ENCODE measurements around the gene YAF2. TPM values are rescaled to one million over a fixed set of nuclear protein-coding genes. Genes with fewer than 3 reads are reported as not detected.

YAF2 gene
- total RNA-seq, result 14.3 TPM

DNA sequence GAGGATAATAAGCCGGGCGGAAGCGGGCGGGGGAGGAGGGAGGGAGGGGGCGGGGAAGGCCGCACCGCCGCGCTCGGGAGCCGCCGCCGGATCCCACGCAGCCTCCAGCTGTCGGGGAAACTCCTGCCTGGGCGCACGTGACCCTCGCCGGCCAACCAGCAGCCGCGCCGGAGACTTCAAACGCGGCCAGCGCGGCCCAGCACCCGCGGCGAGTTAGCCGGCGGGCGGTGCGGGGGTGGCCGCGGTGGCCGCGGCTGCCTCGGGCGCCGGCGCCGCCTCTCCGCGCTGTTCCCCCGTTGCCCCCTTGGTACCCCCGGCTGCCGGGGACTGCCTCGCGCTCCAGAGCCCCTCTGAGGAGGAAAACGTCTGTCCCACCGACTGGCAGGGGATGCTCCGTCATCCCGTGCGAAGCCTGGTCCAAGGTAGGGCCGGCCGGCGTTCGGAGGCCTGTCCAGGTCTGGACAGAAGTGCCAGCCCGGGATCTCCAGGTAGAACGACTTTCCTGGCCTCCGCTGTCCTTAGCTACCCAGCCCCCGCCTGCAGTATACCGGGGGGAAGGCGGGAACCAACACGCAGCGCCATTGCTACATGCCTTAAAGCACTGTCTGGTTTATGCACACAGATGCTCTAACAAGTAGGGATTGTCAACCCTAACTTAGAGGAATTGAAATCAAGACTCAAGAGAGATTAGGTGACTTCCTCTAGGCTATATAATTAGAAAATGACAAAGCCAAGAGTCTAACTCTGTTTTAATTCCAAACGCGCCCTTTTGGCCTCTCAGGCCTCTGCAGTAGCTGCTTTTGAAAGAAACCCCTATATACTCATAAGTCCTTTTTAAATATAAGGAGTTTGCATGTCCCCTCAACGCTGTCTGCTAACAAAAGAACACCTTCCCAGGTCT lies at the start of gene YAF2:
YAF2 (minus strand) TSS at position 9 of the 901 bp plus-strand sequence. CDS start 68 bp downstream, outside the sequence.
- peak; percentile 81 for DNase-seq

- no peak for DNase-seq
Observed at GRCh38 chr12:42286741-42287140, 48.7 kb upstream of the YAF2 start.

DNA sequence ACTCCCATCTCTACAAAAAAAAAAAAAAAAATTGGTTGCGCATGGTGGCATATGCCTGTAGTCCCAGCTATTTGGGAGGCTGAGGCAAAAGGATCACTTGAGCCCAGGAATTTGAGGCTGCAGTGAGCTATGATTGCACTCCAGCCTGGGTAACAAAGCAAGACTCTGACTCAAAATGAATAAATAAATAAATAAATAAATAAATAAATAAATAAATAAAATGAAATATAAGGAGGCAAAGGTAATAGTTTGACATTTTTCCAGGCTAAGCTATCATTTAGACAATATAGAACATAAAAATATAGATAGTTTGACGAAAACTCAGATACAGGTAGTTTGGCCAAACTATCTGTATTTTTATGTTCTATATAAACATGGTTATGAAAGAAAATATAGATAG lies 47.4 kb upstream of the YAF2 start:
- no peak for DNase-seq

DNA sequence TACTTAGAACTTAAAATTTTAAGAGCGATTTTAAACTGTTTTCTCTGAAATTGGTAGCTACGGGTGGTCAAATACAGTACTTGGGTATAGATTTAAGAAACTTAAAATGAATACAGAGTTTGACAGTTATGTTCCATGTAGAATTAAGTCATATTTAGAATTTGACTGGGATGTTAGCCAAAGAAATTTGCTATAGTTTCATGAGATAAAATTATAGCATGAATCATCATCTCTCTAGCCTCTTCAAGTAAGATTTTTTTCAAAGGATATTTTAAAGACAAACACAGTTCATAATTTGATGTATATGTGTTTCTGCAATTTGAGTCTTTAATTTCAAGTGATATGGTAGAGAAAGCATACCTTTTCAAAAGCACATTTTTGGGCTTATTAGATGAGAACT lies 46.8 kb upstream of the YAF2 start:
- DNase-seq, result peak; percentile 2

- no peak for DNase-seq
Observed at GRCh38 chr12:42284157-42284556, 46.1 kb upstream of the YAF2 start.

DNA sequence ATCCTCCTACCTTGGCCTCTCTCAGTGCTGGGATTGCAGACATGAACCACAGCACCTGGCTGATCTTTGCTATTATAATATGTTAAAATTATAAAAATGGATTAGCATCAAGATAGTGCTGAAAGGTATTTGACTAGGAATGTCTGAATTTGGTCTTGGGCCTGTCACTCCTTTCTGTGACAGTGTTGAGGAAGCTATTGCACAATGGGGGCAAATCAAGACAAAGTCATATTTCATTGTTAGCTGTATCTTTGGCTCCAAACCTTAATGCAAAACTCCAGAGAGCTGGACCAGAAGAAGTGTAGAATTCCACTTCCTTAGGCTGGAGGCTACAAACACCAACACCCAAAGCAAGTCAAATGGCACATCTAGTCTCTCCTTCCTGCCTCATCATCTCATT lies 45.7 kb upstream of the YAF2 start:
- no peak for DNase-seq

DNA sequence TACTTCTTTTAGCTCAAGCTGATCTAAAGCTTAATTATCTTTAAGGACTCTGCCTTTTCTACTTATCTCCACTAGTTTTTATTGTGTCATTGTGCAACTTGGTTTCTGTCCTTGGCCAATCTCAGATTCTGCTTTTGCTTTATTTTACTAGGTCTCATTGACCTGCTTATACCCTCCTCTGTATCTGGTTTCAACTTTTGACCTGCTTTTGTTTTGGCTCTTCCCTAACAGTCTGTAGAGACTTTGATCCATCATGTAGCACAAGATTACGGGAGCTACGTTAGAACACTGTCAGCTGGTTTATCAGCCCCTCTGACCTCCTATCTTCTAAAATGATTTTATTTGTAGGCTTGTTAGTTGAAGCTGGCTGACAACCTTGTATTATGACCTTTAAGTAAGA lies 44.2 kb upstream of the YAF2 start:
- DNase-seq, result no peak

- DNase-seq, result no peak
Observed at GRCh38 chr12:42281844-42282243, 43.8 kb upstream of the YAF2 start.

GRCh38 chr12:42281278-42281677 lies 43.2 kb upstream of the YAF2 start:
- DNase-seq, result no peak

DNA sequence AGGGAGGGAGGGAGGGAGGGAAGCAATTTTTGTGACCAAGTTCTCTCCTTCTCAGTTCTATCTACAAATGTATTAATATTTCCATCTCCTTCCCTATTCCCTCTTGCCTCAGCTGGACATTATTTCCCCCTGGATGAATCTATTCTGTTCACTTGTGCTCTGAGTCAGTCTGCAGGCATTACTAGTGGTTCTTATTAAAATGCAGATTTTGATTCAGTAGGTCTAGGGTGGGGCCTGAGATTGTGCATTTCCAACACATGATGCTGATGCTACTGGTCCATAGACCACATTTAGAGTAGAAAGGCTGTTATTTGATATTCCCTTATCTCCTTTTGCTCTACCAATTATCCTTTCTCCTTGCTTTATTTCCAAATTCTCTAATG lies 40.1 kb upstream of the YAF2 start:
- no peak for DNase-seq

DNA sequence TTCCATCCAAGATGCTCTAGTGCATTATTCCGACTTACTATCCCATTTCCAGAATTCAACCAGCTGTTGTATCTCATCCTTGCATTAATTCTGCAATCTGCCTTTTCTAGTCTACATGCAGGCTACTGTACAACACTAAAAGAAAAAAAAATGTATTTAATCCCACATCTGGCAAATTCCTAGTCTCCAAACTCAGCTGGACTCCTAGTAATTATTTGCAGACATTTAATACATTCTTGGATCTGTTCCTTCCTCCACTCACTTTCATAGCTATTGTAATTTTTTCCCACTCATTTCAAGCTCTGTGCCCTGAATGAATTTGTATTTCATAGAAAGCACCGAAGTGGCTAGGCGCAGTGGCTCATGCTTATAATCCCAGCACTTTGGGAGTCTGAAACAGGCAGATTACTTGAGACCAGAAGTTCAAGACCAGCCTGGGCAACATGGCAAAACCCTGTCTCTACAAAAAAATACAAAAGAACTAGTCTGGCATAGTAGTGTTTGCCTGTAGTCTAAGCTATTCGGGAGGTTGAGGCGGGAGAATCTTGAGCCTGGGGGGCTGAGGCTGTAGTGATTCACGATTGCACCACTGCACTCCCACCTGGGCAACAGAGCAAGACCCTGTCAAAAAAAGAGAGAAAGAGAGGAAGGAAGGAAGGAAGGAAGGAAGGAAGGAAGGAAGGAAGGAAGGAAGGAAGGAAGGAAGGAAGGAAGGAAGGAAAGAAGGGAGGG lies 39.5 kb upstream of the YAF2 start:
- DNase-seq, result peak; percentile 69

DNA sequence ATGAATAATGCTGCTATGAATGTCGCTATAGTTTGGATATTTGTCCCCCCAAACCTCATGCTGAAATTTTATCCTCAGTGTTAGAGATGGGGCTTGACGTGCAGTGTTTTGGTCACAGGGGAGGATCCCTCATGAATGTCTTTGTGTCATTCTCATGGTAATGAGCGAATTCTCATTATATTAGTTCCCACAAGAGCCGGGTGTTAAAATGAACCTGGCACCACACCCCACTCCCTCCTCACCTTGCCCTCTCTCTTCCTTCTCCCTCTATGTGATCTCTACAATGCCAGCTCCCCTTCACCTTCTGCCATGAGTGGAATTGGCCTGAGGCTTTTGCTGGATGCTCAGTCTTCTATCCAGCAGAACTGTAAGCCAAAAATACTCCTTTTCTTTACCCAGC lies 37.5 kb upstream of the YAF2 start:
- DNase-seq, result no peak

GRCh38 chr12:42273706-42274105 lies 35.7 kb upstream of the YAF2 start:
- no peak for DNase-seq

- DNase-seq, result no peak
Observed at GRCh38 chr12:42270596-42270995, 32.5 kb upstream of the YAF2 start.

- DNase-seq, result no peak
Observed at GRCh38 chr12:42267413-42268190, 29.6 kb upstream of the YAF2 start.

GRCh38 chr12:42266579-42267230 lies 28.7 kb upstream of the YAF2 start:
- DNase-seq, result no peak

GRCh38 chr12:42262271-42262670 lies 24.2 kb upstream of the YAF2 start:
- DNase-seq, result no peak

GRCh38 chr12:42261708-42262107 lies 23.7 kb upstream of the YAF2 start:
- DNase-seq, result no peak

DNA sequence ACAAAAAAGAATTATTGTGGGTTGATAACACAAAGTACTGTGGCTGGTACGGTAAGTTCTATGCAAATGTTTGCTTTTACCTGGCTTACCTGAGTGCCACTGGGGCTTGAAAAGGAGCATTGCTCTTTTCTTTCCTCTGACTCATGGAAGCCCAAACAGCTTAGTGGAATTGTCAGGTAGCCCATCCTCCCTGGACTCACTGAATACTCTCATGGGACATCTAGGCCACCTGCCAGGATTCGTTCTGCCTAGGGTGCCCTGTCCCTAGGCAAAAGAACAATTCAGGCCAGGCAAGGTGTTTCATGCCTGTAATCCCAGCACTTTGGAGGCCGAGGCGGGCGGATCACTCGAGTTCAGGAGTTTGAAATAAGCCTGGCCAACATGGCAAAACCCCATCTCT lies 22.5 kb upstream of the YAF2 start:
- DNase-seq, result no peak

DNA sequence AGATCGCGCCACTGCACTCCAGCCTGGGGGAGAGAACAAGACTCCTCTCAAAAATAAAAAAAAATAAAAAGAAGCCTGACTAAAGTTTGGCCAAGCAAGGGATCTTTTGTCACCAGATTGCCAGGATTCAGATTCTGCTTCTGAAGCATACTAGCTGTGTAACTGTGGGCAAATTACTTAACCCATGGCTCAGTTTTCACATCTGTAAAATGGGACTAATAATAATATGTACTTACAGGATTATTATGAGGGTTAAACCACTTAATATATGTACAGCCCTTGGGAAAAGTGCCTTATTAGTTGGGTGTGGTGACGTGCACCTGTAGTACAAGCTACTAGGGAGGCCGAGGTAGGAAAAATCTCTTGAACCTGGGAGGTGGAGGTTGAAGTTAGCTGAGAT lies 21.7 kb upstream of the YAF2 start:
- DNase-seq, result no peak

GRCh38 chr12:42255866-42256261 lies 17.8 kb upstream of the YAF2 start:
- no peak for DNase-seq

- DNase-seq, result no peak
Observed at GRCh38 chr12:42255221-42255865, 17.3 kb upstream of the YAF2 start.
